H1 (cell line): ENCODE data around the gene TPBG. TPM values are rescaled to one million over a fixed set of nuclear protein-coding genes. Genes with fewer than 3 reads are reported as not detected.

ENCODE experiments used
- CHD2 ChIP-seq: IDR thresholded peaks from 2 replicates; pipeline ENCODE4 v1.6.1; 2012; ENCODE audit warnings: low read length, improper control_type of control experiment
- TBP ChIP-seq: IDR thresholded peaks from 2 replicates; pipeline ENCODE4 v1.6.1; 2011; ENCODE audit warnings: low read depth, low read length, improper control_type of control experiment
- polyA plus RNA-seq, 7 experiments: library from polyadenylated mRNA; depleted of rRNA in 3 of 7; stranded (reverse) in 5 of 7; unstranded in 2 of 7; fragments of >200 nt in 5 of 7; fragments of 200-250 nt in 2 of 7; gene quantifications; 1 replicate in 5 of 7; 2 replicates in 1 of 7; 4 replicates in 1 of 7; pipeline versions ENCODE4 v1.2.1 to v1.2.3, GENCODE V29; 2011 to 2013; ENCODE audit warnings: missing spikeins in 2 of 7, mixed read lengths in 2 of 7
- total RNA-seq: library from RNA; stranded (reverse); fragmentation: NEBNext Ultra II Directional; extraction: Animal tissue kit (Norgen Biotek cat#: 25700); gene quantifications from 2 replicates; pipeline ENCODE4 v1.2.1, GENCODE V29; 2021
- TF ChIP-seq, protein P1 (sequence below): fragments of 300-600 bp; sonication (generic); IDR thresholded peaks from 2 replicates; pipeline ENCODE4 v1.7.1; 2012; ENCODE audit warnings: low read length, moderate library complexity, mild to moderate bottlenecking, inconsistent platforms; ENCODE audit not compliant: insufficient replicate concordance
- TF ChIP-seq, protein P2 (sequence below): IDR thresholded peaks from 2 replicates; pipeline ENCODE4 v1.6.1; 2012; ENCODE audit warnings: inconsistent platforms

The TPBG gene
- total and polyA plus RNA-seq, 2 of the 8 experiments (the other 6 are each of a cell fraction or from before 2014, with no cell fraction given) = 28.4 to 33.6 TPM

DNA sequence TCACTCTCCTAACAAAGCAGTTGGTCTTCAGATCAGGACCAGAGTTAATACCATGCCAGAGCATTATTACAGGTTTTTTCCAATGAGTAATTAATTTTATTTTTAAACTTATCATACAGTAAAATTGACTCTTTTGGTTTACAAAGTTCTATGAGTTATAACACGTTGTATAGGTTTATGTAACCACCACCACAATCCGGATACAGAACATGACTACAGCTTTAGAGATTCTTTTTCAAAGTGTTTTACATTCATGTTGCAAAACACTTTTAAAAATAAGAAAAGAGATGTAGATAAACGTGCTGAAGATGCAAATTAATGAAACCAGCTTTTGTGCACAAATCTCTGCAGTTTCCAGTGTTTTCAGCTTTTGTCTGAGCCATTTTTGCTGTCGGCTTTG is 1.5 kb upstream of the TPBG start (continued):
- TF ChIP-seq, protein P1, sequence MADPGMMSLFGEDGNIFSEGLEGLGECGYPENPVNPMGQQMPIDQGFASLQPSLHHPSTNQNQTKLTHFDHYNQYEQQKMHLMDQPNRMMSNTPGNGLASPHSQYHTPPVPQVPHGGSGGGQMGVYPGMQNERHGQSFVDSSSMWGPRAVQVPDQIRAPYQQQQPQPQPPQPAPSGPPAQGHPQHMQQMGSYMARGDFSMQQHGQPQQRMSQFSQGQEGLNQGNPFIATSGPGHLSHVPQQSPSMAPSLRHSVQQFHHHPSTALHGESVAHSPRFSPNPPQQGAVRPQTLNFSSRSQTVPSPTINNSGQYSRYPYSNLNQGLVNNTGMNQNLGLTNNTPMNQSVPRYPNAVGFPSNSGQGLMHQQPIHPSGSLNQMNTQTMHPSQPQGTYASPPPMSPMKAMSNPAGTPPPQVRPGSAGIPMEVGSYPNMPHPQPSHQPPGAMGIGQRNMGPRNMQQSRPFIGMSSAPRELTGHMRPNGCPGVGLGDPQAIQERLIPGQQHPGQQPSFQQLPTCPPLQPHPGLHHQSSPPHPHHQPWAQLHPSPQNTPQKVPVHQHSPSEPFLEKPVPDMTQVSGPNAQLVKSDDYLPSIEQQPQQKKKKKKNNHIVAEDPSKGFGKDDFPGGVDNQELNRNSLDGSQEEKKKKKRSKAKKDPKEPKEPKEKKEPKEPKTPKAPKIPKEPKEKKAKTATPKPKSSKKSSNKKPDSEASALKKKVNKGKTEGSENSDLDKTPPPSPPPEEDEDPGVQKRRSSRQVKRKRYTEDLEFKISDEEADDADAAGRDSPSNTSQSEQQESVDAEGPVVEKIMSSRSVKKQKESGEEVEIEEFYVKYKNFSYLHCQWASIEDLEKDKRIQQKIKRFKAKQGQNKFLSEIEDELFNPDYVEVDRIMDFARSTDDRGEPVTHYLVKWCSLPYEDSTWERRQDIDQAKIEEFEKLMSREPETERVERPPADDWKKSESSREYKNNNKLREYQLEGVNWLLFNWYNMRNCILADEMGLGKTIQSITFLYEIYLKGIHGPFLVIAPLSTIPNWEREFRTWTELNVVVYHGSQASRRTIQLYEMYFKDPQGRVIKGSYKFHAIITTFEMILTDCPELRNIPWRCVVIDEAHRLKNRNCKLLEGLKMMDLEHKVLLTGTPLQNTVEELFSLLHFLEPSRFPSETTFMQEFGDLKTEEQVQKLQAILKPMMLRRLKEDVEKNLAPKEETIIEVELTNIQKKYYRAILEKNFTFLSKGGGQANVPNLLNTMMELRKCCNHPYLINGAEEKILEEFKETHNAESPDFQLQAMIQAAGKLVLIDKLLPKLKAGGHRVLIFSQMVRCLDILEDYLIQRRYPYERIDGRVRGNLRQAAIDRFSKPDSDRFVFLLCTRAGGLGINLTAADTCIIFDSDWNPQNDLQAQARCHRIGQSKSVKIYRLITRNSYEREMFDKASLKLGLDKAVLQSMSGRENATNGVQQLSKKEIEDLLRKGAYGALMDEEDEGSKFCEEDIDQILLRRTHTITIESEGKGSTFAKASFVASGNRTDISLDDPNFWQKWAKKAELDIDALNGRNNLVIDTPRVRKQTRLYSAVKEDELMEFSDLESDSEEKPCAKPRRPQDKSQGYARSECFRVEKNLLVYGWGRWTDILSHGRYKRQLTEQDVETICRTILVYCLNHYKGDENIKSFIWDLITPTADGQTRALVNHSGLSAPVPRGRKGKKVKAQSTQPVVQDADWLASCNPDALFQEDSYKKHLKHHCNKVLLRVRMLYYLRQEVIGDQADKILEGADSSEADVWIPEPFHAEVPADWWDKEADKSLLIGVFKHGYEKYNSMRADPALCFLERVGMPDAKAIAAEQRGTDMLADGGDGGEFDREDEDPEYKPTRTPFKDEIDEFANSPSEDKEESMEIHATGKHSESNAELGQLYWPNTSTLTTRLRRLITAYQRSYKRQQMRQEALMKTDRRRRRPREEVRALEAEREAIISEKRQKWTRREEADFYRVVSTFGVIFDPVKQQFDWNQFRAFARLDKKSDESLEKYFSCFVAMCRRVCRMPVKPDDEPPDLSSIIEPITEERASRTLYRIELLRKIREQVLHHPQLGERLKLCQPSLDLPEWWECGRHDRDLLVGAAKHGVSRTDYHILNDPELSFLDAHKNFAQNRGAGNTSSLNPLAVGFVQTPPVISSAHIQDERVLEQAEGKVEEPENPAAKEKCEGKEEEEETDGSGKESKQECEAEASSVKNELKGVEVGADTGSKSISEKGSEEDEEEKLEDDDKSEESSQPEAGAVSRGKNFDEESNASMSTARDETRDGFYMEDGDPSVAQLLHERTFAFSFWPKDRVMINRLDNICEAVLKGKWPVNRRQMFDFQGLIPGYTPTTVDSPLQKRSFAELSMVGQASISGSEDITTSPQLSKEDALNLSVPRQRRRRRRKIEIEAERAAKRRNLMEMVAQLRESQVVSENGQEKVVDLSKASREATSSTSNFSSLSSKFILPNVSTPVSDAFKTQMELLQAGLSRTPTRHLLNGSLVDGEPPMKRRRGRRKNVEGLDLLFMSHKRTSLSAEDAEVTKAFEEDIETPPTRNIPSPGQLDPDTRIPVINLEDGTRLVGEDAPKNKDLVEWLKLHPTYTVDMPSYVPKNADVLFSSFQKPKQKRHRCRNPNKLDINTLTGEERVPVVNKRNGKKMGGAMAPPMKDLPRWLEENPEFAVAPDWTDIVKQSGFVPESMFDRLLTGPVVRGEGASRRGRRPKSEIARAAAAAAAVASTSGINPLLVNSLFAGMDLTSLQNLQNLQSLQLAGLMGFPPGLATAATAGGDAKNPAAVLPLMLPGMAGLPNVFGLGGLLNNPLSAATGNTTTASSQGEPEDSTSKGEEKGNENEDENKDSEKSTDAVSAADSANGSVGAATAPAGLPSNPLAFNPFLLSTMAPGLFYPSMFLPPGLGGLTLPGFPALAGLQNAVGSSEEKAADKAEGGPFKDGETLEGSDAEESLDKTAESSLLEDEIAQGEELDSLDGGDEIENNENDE = no peak
- no peak for TF ChIP-seq TBP
- TF ChIP-seq CHD2 = no peak
- TF ChIP-seq, protein P2, sequence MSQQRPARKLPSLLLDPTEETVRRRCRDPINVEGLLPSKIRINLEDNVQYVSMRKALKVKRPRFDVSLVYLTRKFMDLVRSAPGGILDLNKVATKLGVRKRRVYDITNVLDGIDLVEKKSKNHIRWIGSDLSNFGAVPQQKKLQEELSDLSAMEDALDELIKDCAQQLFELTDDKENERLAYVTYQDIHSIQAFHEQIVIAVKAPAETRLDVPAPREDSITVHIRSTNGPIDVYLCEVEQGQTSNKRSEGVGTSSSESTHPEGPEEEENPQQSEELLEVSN = no peak
